Fibroblast of skin of abdomen (primary cell): ENCODE data around the gene ARPC5. TPM values are rescaled to one million over a fixed set of nuclear protein-coding genes. Genes with fewer than 3 reads are reported as not detected.
"Not testable (repeated sequence)": the region's sequence is repeated elsewhere in the genome, so short reads cannot be mapped to it uniquely, and the experiment has no call there.

ENCODE experiments used
- DNase-seq: peaks from one replicate; pipeline ENCODE4 v3.0.0-alpha.2; 2013
- polyA plus RNA-seq, 2 experiments: library from polyadenylated mRNA; unstranded; fragments of 120-200 nt; gene quantifications; one replicate each; pipeline ENCODE4 v1.2.1, GENCODE V29; 2013; ENCODE audit not compliant: insufficient read length in 2 of 2

The ARPC5 gene
- 302 TPM for polyA plus RNA-seq (2013, experiment 1 of 2; ENCODE audit: insufficient read length)
- polyA plus RNA-seq (2013, experiment 2 of 2; ENCODE audit: insufficient read length): 304 TPM

GRCh38 chr1:183635606-183636333 lies at the start of gene ARPC5:
Gene ARPC5, minus strand, starts transcription at chr1:183635783. Its CDS starts 124 bp downstream, at chr1:183635659.
- DNase-seq: peak; percentile 99

DNA sequence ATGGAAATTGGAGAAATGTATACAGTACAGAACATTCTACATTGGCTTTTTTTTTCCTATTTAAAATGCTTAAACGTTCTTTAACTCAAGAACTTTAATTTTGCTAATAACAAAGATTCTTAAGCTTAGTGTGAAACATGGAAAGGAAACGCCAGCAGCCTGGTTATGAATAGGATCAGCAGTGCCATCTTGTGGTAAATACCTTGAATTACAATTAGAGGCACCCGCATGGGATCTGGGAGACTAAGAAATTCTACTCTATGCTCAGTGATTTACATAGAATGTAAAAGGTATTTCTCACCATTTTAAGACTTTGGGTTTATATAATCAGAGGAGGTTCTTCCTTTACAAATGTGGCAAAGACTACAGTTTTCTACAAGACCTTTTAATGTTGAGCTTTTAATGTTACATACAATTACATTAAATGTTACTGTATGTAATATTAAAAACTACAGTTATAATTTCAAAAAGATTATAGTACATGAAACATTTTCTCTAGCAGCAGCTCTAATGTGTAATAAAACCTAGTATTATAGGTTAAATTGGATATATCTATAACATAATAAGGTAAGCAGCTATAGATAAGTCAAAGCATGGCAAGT lies 49.6 kb upstream of the ARPC5 start:
- DNase-seq: peak; percentile 54

DNA sequence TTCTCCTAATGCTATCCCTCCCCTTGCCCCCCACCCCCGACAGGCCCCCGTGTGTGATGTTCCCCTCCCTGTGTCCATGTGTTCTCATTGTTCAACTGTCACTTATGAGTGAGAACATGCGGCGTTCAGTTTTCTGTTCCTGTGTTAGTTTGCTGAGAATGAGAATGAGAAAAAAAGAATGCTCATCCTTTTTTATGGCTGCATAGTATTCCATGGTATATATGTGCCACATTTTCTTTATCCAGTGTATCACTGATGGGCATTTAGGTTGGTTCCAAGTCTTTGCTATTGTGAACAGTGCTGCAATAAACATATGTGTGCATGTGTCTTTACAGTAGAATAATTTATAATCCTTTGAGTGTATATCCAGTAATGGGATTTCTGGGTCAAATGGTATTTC lies 43.8 kb upstream of the ARPC5 start:
- DNase-seq: not testable (repeated sequence)

DNA sequence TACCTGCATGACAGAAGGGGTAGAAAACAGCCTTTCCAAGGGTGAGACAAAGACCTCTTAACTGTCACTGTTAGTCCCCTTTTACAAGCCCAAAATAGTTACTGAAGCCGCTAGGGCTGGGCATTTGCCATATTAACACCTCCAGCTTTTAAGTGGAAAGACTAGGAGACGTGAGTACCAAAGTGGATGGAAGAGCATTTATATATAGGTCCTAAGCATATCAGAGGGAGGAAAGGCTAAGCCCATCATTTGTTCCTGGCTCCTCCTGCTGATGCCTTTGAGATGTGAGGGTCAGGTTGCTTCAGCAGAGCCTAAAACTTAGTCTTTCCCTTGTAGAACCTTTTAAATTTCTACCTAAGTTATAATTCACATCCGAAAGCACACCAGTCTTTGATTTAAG lies 43.2 kb upstream of the ARPC5 start:
- no peak for DNase-seq

GRCh38 chr1:183676586-183677189 lies 41.1 kb upstream of the ARPC5 start:
- DNase-seq: peak; percentile 64

DNA sequence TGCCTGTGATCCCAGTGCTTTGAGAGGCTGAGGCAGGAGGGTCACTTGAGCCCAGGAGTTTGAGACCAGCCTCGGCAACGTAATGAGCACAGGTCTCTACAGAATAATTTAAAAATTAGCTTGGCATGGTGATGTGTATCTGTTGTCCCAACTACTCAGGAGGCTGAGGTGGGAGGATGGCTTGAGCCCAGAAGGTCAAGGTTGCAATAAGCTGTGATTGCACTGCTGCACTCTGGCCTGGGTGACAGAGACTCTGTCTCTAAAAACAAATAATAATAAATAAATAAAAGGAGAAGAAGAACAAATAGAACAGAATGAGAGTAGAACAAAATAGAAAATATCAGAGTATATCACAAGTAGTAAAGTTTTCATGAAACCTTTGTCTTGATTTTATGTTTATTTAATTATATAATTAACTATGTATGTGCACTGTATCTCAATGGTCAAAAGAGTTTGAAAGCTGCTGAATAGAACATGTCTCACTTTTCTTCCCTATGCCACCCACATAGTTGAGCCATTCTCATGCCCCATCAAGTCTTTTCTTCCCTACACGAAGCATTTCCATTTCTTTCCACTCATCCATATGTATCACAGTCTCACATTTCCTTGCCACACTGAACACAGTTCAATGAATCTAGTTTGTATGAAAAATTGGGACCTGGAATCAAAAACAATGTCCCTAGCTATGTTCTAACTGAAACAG lies 40.5 kb upstream of the ARPC5 start:
- no peak for DNase-seq

DNA sequence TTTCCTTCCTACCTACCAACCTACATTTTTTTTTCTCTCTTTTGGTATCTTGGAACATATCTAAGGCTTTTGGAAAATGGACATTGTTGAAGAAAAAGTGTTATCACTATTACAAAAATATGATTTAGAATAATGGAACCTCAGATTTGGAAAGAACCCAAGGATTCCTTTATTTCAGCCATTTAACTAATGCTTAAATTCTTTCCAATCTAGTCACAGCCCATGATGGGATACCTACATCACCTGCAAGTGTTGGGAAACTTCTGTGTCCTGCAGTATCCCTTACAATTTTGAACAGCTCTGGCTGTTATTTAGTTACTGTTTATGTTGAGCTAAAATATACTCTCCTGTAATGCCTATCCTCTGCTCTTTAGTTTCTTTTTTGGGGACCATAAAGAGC lies 39.8 kb upstream of the ARPC5 start:
- no peak for DNase-seq

- no peak for DNase-seq
These were observed 39.3 kb upstream of the ARPC5 start for GRCh38 chr1:183674886-183675285.

GRCh38 chr1:183674339-183674738 lies 38.8 kb upstream of the ARPC5 start:
- DNase-seq: peak; percentile 38

DNA sequence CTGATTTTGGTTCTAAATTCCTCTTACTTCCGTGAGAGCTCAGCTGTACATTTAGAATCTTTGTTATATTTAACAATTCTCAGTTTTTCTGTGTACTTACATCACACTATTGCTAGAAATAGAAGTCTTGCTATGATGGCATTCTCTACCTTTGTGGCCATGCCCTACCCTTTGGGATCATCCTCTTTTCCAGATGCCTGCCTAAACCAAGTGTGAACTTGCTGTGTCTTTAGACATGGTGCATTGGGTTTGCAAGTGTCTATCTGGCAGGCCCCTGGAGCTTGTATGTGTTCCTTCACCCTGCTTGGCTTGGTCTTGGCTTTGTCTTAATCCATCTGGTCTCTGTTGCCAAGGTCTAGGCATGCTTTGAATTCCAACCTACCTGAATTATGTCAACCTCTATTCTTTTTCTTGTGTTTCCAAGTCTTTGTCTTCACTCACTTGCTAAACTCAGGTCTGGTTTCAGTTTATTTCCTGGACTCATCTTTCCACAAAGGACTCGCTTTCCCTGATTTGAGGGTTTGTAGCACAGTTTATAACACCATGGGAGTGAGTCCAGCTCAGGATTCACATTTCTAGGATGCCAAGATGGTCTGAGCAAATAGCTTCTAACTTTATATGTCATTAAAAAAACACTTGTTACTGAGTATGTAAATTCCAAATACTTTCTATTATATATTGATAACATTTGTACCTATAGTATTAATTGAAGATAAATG lies 38.2 kb upstream of the ARPC5 start:
- DNase-seq: no peak

DNA sequence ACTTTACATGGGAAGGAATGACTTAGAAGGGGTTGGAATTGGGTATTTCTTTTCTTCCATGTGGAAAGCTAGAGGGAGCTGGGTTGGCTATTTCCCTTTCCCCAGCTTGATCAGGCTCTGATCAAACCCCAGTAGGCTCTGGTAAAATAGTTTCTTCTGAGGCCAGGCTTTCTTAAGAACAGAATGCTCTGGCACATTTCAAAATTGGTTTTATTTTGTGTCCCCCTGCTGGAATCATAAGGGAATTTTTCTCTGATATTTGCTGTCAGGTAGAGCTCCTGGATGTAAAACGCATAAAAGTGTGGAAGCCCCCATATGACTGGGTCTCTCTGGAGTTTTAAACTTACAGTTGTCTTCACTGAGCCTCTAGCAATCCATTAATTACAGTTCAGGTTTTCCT lies 34.6 kb upstream of the ARPC5 start:
- DNase-seq: no peak

DNA sequence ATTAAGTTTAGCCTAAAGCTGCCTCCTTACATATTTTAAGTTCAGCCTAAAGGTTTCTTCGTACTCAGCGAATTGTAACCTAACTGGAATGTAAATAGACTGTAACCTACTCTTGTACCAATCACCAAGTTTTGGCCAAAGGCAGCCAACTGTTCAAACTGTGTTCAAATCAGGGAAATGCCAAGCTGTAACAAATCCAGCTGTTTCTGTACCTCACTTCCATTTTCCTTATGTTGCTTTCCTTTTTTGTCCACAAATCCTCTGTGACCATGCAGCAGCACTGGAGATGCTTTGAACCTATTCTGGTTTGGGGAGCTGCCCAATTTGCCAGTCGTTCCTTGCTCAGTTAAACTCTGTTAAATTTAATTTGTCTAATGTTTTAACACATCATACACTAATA lies 20.8 kb upstream of the ARPC5 start:
- DNase-seq: no peak

DNA sequence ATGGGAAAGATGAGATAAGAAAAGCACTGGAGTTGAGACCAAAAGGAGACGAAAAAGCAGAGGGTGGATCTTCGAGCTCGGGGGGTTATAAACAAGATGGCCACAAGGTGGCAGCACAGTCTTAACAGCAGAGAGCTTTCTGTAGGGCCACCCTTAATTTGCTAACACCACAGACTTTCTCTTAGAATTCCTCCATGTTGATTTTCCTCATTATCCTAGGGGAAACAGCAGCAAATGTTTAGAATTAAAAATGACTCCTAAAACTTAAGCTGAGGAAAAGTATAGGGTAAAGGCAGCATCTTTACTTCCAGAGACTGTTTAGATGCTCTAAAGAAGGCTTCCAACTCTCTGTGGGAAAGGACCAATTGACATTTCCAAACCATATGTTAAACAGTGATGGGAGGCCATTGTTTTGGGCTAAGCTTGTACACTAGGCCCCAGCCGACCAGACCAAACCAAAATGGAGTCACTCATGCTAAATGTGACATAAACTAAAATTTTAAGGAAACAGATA lies 20.0 kb upstream of the ARPC5 start:
- DNase-seq: peak; percentile 79

GRCh38 chr1:183654706-183655105 lies 19.1 kb upstream of the ARPC5 start:
- no peak for DNase-seq

DNA sequence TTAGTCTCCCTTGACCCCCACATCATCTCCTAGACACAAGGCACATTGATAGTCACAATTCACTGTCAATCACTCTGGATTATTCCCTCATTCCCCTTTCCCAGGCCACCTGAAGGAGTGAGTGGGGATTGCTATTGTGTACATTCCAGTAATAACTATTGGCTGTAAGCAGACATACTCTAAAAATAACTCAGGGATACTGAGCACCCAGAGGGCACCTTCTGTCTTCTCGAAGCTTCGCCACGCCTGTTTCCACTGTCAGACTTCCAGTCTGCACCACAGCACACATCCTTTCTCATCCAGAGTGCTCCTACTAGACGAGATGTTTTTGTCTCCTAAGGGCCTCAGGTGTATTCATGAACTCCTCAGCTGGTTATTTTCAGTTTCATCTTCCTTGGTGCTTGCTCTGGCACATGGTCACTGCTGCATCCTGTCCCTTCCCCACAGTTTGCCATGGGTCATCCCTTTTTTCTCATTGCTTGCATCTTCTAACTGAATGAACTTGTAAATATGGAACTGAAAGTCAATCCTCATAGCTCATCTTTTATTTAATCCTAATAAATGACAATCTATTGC lies 18.4 kb upstream of the ARPC5 start:
- DNase-seq: no peak

GRCh38 chr1:183653462-183653794 lies 17.8 kb upstream of the ARPC5 start:
- DNase-seq: no peak

DNA sequence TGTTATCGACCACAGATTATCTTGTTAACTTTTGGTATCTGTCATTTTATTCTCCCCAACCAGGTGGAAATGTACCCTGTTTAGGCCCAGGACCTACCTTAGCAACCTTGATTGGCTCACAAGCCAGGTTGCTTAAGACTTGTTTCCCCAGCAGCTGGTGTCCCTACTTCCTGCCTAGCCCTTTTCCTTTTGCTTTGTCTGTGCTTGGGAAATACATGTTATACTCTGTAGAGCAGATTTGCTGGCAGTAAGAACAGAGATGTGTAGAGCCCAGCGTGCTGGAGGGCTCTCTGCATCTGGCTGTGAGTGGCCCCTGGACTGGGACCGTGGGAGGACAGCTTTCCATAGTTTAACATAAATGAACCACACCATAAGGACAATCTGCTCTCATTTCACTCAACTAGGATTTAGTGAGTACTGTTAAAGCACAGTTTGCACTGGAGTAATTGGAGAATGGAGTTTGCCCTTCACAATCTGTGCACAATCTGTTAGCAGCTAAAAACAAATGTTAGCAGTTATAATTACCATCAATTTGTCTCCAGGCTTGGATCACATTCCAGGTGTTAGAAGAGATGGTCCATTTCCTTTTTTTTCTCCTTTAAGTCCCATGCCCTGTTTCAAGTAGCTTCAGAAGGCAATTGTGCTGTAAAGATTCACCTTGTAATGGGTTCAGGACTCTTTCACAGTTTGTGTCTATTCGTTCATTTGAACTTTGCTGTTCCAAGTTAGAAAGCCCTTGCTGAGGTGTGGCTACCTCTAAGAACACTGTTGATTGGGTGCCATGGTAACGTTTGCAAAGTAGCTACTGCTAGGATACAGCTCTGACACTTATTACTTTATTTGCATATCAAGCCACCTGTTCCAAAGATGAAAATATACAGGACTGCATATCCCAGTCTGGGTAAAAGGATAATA lies 17.2 kb upstream of the ARPC5 start, which contains the start of gene APOBEC4:
APOBEC4 (minus strand) TSS at position 770 of the 915 bp plus-strand sequence. CDS start 4,535 bp downstream, outside the sequence.
- DNase-seq: no peak

- no peak for DNase-seq
These were observed 16.5 kb upstream of the ARPC5 start for GRCh38 chr1:183652107-183652506.

- DNase-seq: no peak
These were observed 16.0 kb upstream of the ARPC5 start for GRCh38 chr1:183651612-183652011.

GRCh38 chr1:183648042-183648441 lies 12.5 kb upstream of the ARPC5 start:
- DNase-seq: no peak

DNA sequence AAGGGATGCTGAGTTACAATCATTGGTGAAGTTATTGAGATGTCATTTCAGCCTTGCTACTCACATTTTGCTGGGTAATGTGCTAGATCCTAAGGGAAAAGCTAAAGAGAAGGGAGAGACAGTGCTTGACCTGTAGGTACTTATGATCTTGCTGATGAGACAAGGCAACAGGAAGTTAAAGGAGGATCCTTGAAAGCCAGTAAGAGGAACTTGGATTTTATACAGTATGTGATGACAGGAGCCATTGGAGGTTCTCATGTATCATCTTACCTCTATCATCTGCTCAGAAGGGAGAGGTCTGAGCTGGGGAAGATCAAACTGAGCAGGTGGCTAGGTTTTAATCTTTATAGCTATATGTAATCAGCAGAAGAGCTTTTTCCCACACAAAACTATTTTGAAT lies 11.2 kb upstream of the ARPC5 start:
- no peak for DNase-seq
